Gastrocnemius medialis (tissue), 4 donors: Measurements from ENCODE around the gene NUP188. TPM values are rescaled to one million over a fixed set of nuclear protein-coding genes. Genes with fewer than 3 reads are reported as not detected.

Experiments used
- ATAC-seq, 2 donors: fragments of 150-250 bp; one replicate each; pipeline ENCODE4 v1.9.1; 2016
- DNase-seq, 2 donors: peaks; one replicate each; pipeline ENCODE4 v3.0.0-alpha.2; 2019
- H3K27ac ChIP-seq, 4 donors: fragments of 200-600 bp; sonication (generic); 1 replicate in 1 of 4; 2 replicates in 3 of 4; pipeline ENCODE4 v1.5.1; 2016 to 2018; ENCODE audit warnings: mild to moderate bottlenecking in 2 of 4, moderate library complexity in 1 of 4
- H3K27me3 ChIP-seq, 3 donors: fragments of 200-600 bp; sonication (generic) in 2 of 3; 1 replicate in 1 of 3; 2 replicates in 2 of 3; pipeline versions ENCODE4 v1.5.1 to v1.6.0; 2016 to 2019; ENCODE audit warnings: mild to moderate bottlenecking in 1 of 3, moderate library complexity in 1 of 3
- H3K36me3 ChIP-seq, 2 donors: fragments of 200-600 bp; sonication (generic) in 1 of 2; one replicate each; pipeline ENCODE4 v1.5.1; 2017 to 2018
- H3K4me1 ChIP-seq, 2 donors: fragments of 200-600 bp; sonication (generic) in 1 of 2; one replicate each; pipeline ENCODE4 v1.5.1; 2016 to 2017; ENCODE audit warnings: mild to moderate bottlenecking in 2 of 2
- H3K4me3 ChIP-seq, 4 donors: fragments of 200-600 bp; sonication (generic) in 3 of 4; 1 replicate in 1 of 4; 2 replicates in 3 of 4; pipeline ENCODE4 v1.5.1; 2016 to 2019; ENCODE audit warnings: mild to moderate bottlenecking in 2 of 4
- H3K9me3 ChIP-seq, 3 donors: fragments of 200-600 bp; sonication (generic) in 2 of 3; 1 replicate in 1 of 3; 2 replicates in 2 of 3; pipeline ENCODE4 v1.5.1; 2016 to 2019
- POLR2A ChIP-seq, 2 donors: fragments of 450-650 bp; IDR thresholded peaks; one replicate each; pipeline ENCODE4 v1.6.1; 2017; ENCODE audit warnings: antibody characterized with exemption in 2 of 2, mild to moderate bottlenecking in 2 of 2, moderate library complexity in 2 of 2
- in situ Hi-C, 4 donors: fragments of 200-750 bp; cut with MboI; loops; one replicate each; pipeline versions ENCODE4 v1.15.0 to v1.8.0; 2017; ENCODE audit warnings: low sequenced_read_pairs in 4 of 4
- intact Hi-C: fragments of 100-400 bp; cut with DNase I; formaldehyde crosslinking; loops from one replicate; pipeline ENCODE4 v1.15.1; 2023; ENCODE audit warnings: low total_unique reads
- total RNA-seq, 4 donors: library from RNA; depleted of rRNA; stranded (reverse); fragments of >200 nt; gene quantifications; one replicate each; pipeline versions ENCODE4 v1.1.0 to v1.2.3, GENCODE V29; 2016
- TF ChIP-seq, protein P1 (sequence below), 5 experiments: fragments of 450-650 bp in 3 of 5; fragments of 200-600 bp in 2 of 5; sonication (generic) in 2 of 5; IDR thresholded peaks in 4 of 5; conservative IDR thresholded peaks in 1 of 5; 1 replicate in 4 of 5; 2 replicates in 1 of 5; pipeline ENCODE4 v1.5.1; 2016 to 2019; ENCODE audit warnings: antibody characterized with exemption in 5 of 5, mild to moderate bottlenecking in 3 of 5, moderate library complexity in 3 of 5

Gene NUP188
- total RNA-seq, 4 donors from 2014 or later: 24.7 to 59.7 (median 30.3) TPM

DNA sequence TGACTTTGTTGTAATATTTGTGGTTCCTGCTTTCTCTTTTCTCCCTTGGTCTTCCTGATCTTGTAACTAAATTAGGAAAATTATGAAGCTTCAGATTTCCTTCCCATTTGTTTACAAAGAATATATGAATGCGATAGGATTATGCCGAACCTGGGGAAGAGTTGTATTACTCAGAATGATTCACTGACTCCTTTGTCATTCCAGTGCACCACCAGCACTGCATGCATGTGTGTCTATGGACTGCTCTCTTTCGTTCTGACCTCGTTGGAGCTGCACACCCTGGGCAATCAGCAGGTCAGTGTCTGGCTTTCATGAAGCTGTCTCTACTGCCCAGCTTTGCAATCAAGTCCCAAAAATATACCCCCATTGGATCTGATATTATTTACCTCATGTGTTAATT, 25.5 kb downstream of the NUP188 start:
- intact Hi-C loops: no loop called here
- Histone ChIP-seq H3K36me3 (peaks cover 0 to 87% of the 10 kb centered on the region in 2 donors), H3K4me3 (no peak overlapping the region), H3K27ac (no peak overlapping the region), H3K4me1 (no peaks in the 10 kb centered on the region), H3K9me3 (no peaks in the 10 kb centered on the region), H3K27me3 (no peaks in the 10 kb centered on the region)
- TF ChIP-seq, protein P1, sequence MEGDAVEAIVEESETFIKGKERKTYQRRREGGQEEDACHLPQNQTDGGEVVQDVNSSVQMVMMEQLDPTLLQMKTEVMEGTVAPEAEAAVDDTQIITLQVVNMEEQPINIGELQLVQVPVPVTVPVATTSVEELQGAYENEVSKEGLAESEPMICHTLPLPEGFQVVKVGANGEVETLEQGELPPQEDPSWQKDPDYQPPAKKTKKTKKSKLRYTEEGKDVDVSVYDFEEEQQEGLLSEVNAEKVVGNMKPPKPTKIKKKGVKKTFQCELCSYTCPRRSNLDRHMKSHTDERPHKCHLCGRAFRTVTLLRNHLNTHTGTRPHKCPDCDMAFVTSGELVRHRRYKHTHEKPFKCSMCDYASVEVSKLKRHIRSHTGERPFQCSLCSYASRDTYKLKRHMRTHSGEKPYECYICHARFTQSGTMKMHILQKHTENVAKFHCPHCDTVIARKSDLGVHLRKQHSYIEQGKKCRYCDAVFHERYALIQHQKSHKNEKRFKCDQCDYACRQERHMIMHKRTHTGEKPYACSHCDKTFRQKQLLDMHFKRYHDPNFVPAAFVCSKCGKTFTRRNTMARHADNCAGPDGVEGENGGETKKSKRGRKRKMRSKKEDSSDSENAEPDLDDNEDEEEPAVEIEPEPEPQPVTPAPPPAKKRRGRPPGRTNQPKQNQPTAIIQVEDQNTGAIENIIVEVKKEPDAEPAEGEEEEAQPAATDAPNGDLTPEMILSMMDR (IDR thresholded peaks at IDR 0.05 in 4 of 5, conservative IDR thresholded peaks at IDR 0.05 in 1 of 5): no peak
- TF ChIP-seq POLR2A (IDR thresholded peaks at IDR 0.05): no peak
- in situ Hi-C loops: no loop called here
- no peak for ATAC-seq
- no peak for DNase-seq

DNA sequence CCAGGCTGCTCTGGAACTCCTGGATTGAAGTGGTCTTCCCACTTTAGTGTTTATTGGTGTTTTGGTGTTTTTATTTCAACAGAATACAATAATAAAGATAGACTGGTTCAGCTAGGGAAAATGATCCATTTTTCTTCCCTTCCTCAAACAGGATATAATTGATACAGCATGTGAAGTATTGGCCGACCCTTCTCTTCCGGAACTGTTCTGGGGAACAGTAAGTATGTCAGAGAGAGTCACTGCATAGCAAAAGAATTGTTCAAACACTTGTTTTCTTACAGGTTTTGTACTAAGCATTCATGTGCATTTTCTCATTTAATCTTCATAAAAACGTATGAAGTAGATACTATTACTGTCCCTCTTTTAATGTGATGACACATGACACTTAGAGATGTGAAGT, 31.6 kb downstream of the NUP188 start:
- in situ Hi-C loops: no loop called here
- DNase-seq (no peak), ATAC-seq (no peak)
- Histone ChIP-seq H3K27me3 (no peaks in the 10 kb centered on the region), H3K4me3 (no peak overlapping the region), H3K36me3 (peaks cover 0 to 88% of the 10 kb centered on the region in 2 donors), H3K9me3 (no peaks in the 10 kb centered on the region), H3K27ac (no peak overlapping the region), H3K4me1 (no peaks in the 10 kb centered on the region)
- TF ChIP-seq, protein P1 (IDR thresholded peaks at IDR 0.05 in 4 of 5, conservative IDR thresholded peaks at IDR 0.05 in 1 of 5): no peak
- no peak for TF ChIP-seq POLR2A (IDR thresholded peaks at IDR 0.05)
- intact Hi-C loops: no loop called here

DNA sequence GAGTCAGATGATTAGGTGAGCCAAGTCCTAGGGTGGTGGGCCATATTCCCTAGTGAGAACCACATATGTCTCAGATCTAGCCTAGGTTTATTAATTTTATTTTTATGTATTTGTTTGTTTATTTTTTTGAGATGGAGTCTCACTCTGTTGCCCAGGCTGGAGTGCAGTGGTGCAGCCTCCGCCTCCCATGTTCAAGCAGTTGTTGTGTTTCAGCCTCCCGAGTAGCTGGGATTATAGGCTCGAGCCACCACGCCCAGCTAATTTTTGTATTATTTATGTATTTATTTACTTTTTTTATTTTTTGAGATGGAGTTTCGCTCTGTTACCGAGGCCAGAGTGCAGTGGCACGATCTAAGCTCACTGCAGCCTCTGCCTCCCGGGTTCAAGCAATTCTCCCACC, 36.0 kb downstream of the NUP188 start:
- H3K27me3 ChIP-seq: no peaks in the 10 kb centered on the region
- intact Hi-C loops (no loop called here), in situ Hi-C loops (no loop called here)
- no peak for DNase-seq
- H3K36me3 ChIP-seq: peaks cover 0 to 82% of the 10 kb centered on the region in 2 donors
- TF ChIP-seq, protein P1 (IDR thresholded peaks at IDR 0.05 in 4 of 5, conservative IDR thresholded peaks at IDR 0.05 in 1 of 5): no peak
- TF ChIP-seq POLR2A (IDR thresholded peaks at IDR 0.05): no peak
- no peak overlapping the region for H3K4me3 ChIP-seq
- H3K4me1 ChIP-seq: peaks cover 12 to 14% of the 10 kb centered on the region in 2 donors
- no peaks in the 10 kb centered on the region for H3K9me3 ChIP-seq
- no peak overlapping the region for H3K27ac ChIP-seq
- no peak for ATAC-seq

DNA sequence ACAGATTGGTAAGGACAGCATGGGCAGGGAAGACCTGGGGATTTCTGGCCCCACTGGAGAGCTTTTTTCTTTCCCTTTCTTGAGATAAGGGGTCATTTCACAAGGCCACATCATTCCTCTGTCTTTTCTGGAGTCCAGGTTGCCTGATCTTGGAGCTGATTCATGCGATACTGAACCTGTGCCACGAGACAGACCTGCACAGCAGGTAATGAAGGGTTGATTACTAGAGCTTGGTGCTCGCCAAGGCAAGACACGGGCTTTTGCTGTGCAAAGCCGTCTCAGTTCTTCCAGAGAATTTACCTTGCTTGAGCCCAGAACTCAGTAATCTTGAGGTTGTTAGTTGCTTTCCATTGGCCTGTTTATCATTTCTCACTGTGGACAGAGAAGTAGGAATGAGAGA, 39.2 kb downstream of the NUP188 start:
- in situ Hi-C loops (no loop called here), intact Hi-C loops (no loop called here)
- Histone ChIP-seq H3K4me1 (peaks cover 12 to 14% of the 10 kb centered on the region in 2 donors), H3K9me3 (no peaks in the 10 kb centered on the region), H3K27ac (no peak overlapping the region), H3K27me3 (no peaks in the 10 kb centered on the region), H3K4me3 (no peak overlapping the region), H3K36me3 (peaks cover 0 to 77% of the 10 kb centered on the region in 2 donors)
- DNase-seq (no peak), ATAC-seq (no peak)
- TF ChIP-seq, protein P1 (IDR thresholded peaks at IDR 0.05 in 4 of 5, conservative IDR thresholded peaks at IDR 0.05 in 1 of 5): no peak
- TF ChIP-seq POLR2A (IDR thresholded peaks at IDR 0.05): no peak

DNA sequence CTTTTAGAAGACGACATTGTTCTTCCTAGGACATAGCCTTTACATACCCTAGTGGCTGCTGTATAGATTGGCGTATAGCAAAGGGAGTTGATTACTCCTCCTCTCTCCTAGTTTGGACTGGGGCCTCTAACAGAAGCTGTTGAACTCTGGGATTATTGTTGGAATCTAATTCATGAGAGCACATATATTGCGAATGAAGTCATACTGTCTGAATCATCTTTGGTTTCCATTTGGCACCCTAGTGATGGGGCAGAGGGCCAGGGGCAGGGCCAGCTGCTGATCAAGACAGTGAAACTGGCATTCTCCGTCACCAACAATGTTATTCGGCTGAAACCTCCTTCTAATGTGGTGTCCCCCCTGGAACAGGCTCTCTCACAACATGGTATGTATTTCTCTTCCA, 40.3 kb downstream of the NUP188 start:
- ATAC-seq (peak; percentile 94 to 95), DNase-seq (peak; percentile 38 to 79)
- intact Hi-C loops: no loop called here

More for the DNA sequence above, 40.3 kb downstream of the NUP188 start:
- in situ Hi-C loops: no loop called here
- peaks cover 12 to 14% of the 10 kb centered on the region in 2 donors for H3K4me1 ChIP-seq
- TF ChIP-seq, protein P1 (IDR thresholded peaks at IDR 0.05 in 4 of 5, conservative IDR thresholded peaks at IDR 0.05 in 1 of 5): no peak
- TF ChIP-seq POLR2A (IDR thresholded peaks at IDR 0.05): no peak
- H3K4me3 ChIP-seq: no peak overlapping the region
- H3K27ac ChIP-seq: peak overlapping the region; percentile 27 to 73 (median 58)
- H3K9me3 ChIP-seq: no peaks in the 10 kb centered on the region
- H3K27me3 ChIP-seq: no peaks in the 10 kb centered on the region
- peaks cover 0 to 75% of the 10 kb centered on the region in 2 donors for H3K36me3 ChIP-seq
